Lung (tissue), 12 donors: ENCODE data around the gene CRIP3. TPM values are rescaled to one million over a fixed set of nuclear protein-coding genes. Genes with fewer than 3 reads are reported as not detected.

Source experiments
- ATAC-seq: fragments of 200-7000 bp; cut with Tn5 transposase; one replicate; pipeline ENCODE4 v1.9.1; 2020; ENCODE audit warnings: moderate number of reproducible peaks; ENCODE audit not compliant: insufficient read depth, low FRiP score
- DNase-seq, 3 donors: peaks; one replicate each; pipeline ENCODE4 v3.0.0-alpha.2; 2013 to 2017
- H3K27ac ChIP-seq, 2 donors: one replicate each; pipeline ENCODE4 v1.5.1; 2013; ENCODE audit warnings: mild to moderate bottlenecking in 2 of 2, moderate library complexity in 2 of 2, control low read depth in 1 of 2, inconsistent platforms in 1 of 2, low read depth in 1 of 2, low read length in 1 of 2
- H3K27me3 ChIP-seq, 3 donors: one replicate each; pipeline ENCODE4 v1.5.1; 2013; ENCODE audit warnings: low read length in 2 of 3; ENCODE audit not compliant: control insufficient read depth in 3 of 3, insufficient read depth in 3 of 3
- H3K36me3 ChIP-seq, 4 donors: one replicate each; pipeline ENCODE4 v1.5.1; 2013; ENCODE audit warnings: low read length in 4 of 4, mild to moderate bottlenecking in 1 of 4, moderate library complexity in 1 of 4; ENCODE audit not compliant: control insufficient read depth in 4 of 4, insufficient read depth in 4 of 4
- H3K4me1 ChIP-seq, 5 donors: one replicate each; pipeline ENCODE4 v1.5.1; 2013; ENCODE audit warnings: low read length in 5 of 5, mild to moderate bottlenecking in 2 of 5, moderate library complexity in 1 of 5; ENCODE audit not compliant: control insufficient read depth in 5 of 5, insufficient read depth in 5 of 5
- H3K4me3 ChIP-seq: one replicate; pipeline ENCODE4 v1.5.1; 2013; ENCODE audit warnings: mild to moderate bottlenecking, control low read depth, moderate library complexity
- H3K9ac ChIP-seq, 2 donors: one replicate each; pipeline ENCODE4 v1.5.1; 2013; ENCODE audit warnings: low read length in 2 of 2, control low read depth in 1 of 2; ENCODE audit not compliant: insufficient read depth in 1 of 2
- H3K9me3 ChIP-seq, 4 donors: one replicate each; pipeline ENCODE4 v1.5.1; 2013; ENCODE audit warnings: low read length in 3 of 4, mild to moderate bottlenecking in 1 of 4, moderate library complexity in 1 of 4; ENCODE audit not compliant: control insufficient read depth in 4 of 4, insufficient read depth in 3 of 4
- WGBS, 2 donors: extraction: QIAGEN DNeasy Blood & Tissue Kit; methylation state at CpG; one replicate each; pipeline ENCODE4 v1.1.7; 2013; 5-methylcytosine and 5-hydroxymethylcytosine counted together
- polyA plus RNA-seq, 2 donors: library from polyadenylated mRNA; stranded (reverse); fragments of 200-250 nt; gene quantifications; one replicate each; pipeline ENCODE4 v1.2.1, GENCODE V29; 2013
- total RNA-seq, 2 donors: library from RNA; depleted of rRNA in 1 of 2; stranded (reverse); fragments of >200 nt in 1 of 2; gene quantifications; one replicate each; pipeline ENCODE4 v1.2.1, GENCODE V29; 2014 to 2021
- TF ChIP-seq, protein P1 (sequence below): IDR thresholded peaks from 2 replicates; pipeline ENCODE4 v1.5.1; 2012; ENCODE audit warnings: mild to moderate bottlenecking; ENCODE audit errors: control extremely low read depth, extremely low read depth
- donor health status: control.
- donor health status: control.
- donor health status: Bipolar disorder and iron deficiency.
- donor health status: healthy.
- donor health status: DM: yes; HTN: yes; CAD: no.

Gene CRIP3
- total and polyA plus RNA-seq, 4 donors: 0.39 to 1.3 (median 0.76) TPM

DNA sequence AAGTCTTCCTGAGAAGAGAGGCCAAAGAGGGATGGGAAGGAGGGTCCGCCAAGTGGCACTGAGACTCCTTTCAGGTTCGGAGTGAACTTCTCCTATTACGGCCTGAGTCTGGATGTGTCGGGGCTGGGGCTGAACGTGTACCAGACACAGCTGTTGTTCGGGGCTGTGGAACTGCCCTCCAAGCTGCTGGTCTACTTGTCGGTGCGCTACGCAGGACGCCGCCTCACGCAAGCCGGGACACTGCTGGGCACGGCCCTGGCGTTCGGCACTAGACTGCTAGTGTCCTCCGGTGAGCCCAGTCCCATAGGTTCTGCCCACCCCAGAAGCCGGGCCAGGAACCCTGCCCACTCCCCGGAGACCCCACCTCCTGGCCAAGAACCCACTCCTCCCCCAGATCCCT, 6.5 kb downstream of the CRIP3 start:
- 84 to 87% methylated on average over 18 to 19 of the region's 19 CpGs for WGBS, 2 donors
- Histone ChIP-seq H3K9ac (no peak overlapping the region), H3K4me1 (no peaks in the 10 kb centered on the region), H3K27me3 (peaks cover 0 to 3% (median 0%) of the 10 kb centered on the region in 3 donors), H3K4me3 (no peak overlapping the region), H3K27ac (no peak overlapping the region), H3K9me3 (no peaks in the 10 kb centered on the region), H3K36me3 (no peaks in the 10 kb centered on the region)
- ATAC-seq (no peak), DNase-seq (no peak)
- TF ChIP-seq, protein P1, sequence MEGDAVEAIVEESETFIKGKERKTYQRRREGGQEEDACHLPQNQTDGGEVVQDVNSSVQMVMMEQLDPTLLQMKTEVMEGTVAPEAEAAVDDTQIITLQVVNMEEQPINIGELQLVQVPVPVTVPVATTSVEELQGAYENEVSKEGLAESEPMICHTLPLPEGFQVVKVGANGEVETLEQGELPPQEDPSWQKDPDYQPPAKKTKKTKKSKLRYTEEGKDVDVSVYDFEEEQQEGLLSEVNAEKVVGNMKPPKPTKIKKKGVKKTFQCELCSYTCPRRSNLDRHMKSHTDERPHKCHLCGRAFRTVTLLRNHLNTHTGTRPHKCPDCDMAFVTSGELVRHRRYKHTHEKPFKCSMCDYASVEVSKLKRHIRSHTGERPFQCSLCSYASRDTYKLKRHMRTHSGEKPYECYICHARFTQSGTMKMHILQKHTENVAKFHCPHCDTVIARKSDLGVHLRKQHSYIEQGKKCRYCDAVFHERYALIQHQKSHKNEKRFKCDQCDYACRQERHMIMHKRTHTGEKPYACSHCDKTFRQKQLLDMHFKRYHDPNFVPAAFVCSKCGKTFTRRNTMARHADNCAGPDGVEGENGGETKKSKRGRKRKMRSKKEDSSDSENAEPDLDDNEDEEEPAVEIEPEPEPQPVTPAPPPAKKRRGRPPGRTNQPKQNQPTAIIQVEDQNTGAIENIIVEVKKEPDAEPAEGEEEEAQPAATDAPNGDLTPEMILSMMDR: no peak

- Histone ChIP-seq H3K36me3 (no peaks in the 10 kb centered on the region), H3K9ac (no peak overlapping the region), H3K9me3 (no peaks in the 10 kb centered on the region), H3K4me3 (no peak overlapping the region), H3K27ac (no peak overlapping the region), H3K27me3 (peaks cover 0 to 3% (median 0%) of the 10 kb centered on the region in 3 donors), H3K4me1 (no peaks in the 10 kb centered on the region)
- WGBS, 2 donors: 86 to 92% methylated on average over 15 of the region's 15 CpGs
- DNase-seq (no peak), ATAC-seq (no peak)
- TF ChIP-seq, protein P1: no peak
These were observed 7.3 kb downstream of the CRIP3 start for GRCh38 chr6:43301081-43301870.

DNA sequence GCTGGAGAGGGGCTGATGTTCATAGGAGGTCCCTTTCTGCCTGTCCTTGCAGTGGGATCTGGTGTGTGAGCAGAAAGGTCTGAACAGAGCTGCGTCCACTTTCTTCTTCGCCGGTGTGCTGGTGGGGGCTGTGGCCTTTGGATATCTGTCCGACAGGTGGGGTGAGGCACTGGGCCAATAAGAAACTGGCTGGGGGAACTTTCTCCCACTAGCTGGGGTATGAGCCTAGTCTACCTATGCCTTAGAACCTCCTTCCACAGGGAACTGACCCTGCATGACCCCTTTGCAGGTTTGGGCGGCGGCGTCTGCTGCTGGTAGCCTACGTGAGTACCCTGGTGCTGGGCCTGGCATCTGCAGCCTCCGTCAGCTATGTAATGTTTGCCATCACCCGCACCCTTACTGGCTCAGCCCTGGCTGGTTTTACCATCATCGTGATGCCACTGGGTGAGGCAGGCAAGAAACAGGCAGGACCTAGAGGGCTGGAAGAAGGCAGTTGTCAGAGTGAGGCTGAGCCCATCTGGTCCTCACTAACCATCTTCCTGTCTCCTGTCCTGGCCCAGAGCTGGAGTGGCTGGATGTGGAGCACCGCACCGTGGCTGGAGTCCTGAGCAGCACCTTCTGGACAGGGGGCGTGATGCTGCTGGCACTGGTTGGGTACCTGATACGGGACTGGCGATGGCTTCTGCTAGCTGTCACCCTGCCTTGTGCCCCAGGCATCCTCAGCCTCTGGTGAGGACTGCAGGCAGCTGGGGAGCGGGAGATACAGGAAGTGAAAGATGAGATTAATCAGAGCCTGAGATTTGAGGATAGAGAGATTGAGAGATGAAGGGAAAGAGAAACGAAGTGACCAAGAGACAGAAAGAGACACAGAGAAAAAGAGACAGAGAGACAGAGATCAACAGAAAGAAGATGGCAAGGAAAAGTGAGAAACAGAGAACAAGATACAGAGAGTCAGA, 9.0 kb downstream of the CRIP3 start:
- Histone ChIP-seq H3K4me1 (no peaks in the 10 kb centered on the region), H3K9me3 (no peaks in the 10 kb centered on the region), H3K27me3 (peaks cover 0 to 3% (median 0%) of the 10 kb centered on the region in 3 donors), H3K9ac (no peak overlapping the region), H3K4me3 (no peak overlapping the region), H3K36me3 (no peaks in the 10 kb centered on the region), H3K27ac (no peak overlapping the region)
- DNase-seq (no peak), ATAC-seq (no peak)
- TF ChIP-seq, protein P1: no peak
- WGBS, 2 donors: 79 to 85% methylated on average over 18 of the region's 18 CpGs
